ENCODE results near the gene PRKRA.

DNA sequence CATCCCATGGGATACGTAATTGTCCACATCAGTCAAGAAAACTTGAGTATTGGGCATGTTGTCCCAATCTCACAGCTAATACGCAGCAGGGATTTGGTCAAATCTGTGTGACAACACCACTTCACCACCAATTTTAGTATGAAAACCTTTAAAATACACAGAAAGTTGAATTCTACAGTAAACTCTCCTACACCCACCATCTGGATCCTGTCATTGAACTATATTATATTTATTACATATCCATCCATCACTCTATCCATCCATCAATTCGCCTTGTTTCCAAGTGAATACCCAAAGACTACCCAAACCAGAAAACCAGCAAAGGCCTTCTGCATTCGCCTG is 28.3 kb upstream of the PRKRA start:
- TF ChIP-seq, protein P1, sequence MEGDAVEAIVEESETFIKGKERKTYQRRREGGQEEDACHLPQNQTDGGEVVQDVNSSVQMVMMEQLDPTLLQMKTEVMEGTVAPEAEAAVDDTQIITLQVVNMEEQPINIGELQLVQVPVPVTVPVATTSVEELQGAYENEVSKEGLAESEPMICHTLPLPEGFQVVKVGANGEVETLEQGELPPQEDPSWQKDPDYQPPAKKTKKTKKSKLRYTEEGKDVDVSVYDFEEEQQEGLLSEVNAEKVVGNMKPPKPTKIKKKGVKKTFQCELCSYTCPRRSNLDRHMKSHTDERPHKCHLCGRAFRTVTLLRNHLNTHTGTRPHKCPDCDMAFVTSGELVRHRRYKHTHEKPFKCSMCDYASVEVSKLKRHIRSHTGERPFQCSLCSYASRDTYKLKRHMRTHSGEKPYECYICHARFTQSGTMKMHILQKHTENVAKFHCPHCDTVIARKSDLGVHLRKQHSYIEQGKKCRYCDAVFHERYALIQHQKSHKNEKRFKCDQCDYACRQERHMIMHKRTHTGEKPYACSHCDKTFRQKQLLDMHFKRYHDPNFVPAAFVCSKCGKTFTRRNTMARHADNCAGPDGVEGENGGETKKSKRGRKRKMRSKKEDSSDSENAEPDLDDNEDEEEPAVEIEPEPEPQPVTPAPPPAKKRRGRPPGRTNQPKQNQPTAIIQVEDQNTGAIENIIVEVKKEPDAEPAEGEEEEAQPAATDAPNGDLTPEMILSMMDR (IDR thresholded peaks at IDR 0.05): no peak
- TF ChIP-seq POLR2A (IDR thresholded peaks at IDR 0.05): no peak
